Osteocyte (in vitro differentiated cells): ENCODE results near the gene CD52. TPM values are rescaled to one million over a fixed set of nuclear protein-coding genes. Genes with fewer than 3 reads are reported as not detected.
"Not testable (repeated sequence)": the region's sequence is repeated elsewhere in the genome, so short reads cannot be mapped to it uniquely, and the experiment has no call there.

ENCODE experiments used
- DNase-seq: peaks from one replicate; pipeline ENCODE4 v3.0.0; 2021; ENCODE audit warnings: mixed read lengths; ENCODE audit not compliant: unreplicated experiment; ENCODE audit errors: extremely low spot score
- H3K27ac Mint-ChIP-seq: one replicate; pipeline ENCODE4 v1.8.0; 2021; ENCODE audit warnings: mild to moderate bottlenecking, mixed read lengths; ENCODE audit not compliant: unreplicated experiment
- H3K27me3 Mint-ChIP-seq: one replicate; pipeline ENCODE4 v1.8.0; 2021; ENCODE audit warnings: mixed read lengths; ENCODE audit not compliant: unreplicated experiment
- H3K36me3 Mint-ChIP-seq: one replicate; pipeline ENCODE4 v1.8.0; 2021; ENCODE audit warnings: mixed read lengths; ENCODE audit not compliant: unreplicated experiment
- H3K4me1 Mint-ChIP-seq: one replicate; pipeline ENCODE4 v1.8.0; 2021; ENCODE audit warnings: mixed read lengths; ENCODE audit not compliant: unreplicated experiment
- H3K4me3 Mint-ChIP-seq: one replicate; pipeline ENCODE4 v1.8.0; 2021; ENCODE audit warnings: mild to moderate bottlenecking, moderate library complexity, mixed read lengths; ENCODE audit not compliant: unreplicated experiment
- H3K9me3 Mint-ChIP-seq: one replicate; pipeline ENCODE4 v1.8.0; 2021; ENCODE audit warnings: mixed read lengths; ENCODE audit not compliant: unreplicated experiment
- total RNA-seq: library from RNA; stranded (reverse); gene quantifications from 2 replicates; pipeline ENCODE4 v1.2.1, GENCODE V29; 2021
- TF ChIP-seq, protein P1 (sequence below): fragments of 200-600 bp; sonication (generic); IDR thresholded peaks from 2 replicates; pipeline ENCODE4 v1.5.0; 2021; ENCODE audit warnings: antibody characterized with exemption, mild to moderate bottlenecking, moderate library complexity

The CD52 gene
- total RNA-seq, 1 donor from 2014 or later = not detected

DNA sequence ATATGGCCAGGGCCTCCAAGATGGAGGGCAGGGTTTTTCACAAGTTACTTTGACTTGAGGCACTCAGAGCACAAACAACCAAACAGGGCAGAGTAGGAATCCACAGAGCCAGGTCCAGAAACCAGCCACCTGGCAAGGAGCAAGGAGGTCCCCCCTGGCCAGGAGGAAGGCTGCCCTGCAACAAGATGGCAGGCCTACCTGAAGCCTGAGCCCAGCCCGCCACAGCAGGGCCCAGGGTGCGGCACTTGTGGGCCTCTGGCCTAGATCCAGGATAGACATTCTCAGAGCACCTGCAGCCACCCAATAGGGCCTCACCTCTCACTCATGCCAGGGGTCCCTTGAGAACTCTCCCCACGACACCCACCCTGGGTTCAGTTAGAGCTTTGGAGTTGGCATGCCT lies 26.3 kb upstream of the CD52 start:
- TF ChIP-seq, protein P1, sequence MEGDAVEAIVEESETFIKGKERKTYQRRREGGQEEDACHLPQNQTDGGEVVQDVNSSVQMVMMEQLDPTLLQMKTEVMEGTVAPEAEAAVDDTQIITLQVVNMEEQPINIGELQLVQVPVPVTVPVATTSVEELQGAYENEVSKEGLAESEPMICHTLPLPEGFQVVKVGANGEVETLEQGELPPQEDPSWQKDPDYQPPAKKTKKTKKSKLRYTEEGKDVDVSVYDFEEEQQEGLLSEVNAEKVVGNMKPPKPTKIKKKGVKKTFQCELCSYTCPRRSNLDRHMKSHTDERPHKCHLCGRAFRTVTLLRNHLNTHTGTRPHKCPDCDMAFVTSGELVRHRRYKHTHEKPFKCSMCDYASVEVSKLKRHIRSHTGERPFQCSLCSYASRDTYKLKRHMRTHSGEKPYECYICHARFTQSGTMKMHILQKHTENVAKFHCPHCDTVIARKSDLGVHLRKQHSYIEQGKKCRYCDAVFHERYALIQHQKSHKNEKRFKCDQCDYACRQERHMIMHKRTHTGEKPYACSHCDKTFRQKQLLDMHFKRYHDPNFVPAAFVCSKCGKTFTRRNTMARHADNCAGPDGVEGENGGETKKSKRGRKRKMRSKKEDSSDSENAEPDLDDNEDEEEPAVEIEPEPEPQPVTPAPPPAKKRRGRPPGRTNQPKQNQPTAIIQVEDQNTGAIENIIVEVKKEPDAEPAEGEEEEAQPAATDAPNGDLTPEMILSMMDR = no peak
- Mint-ChIP-seq H3K36me3 (no peaks in the 10 kb centered on the region), H3K27me3 (no peaks in the 10 kb centered on the region), H3K4me3 (no peak overlapping the region), H3K9me3 (no peaks in the 10 kb centered on the region), H3K27ac (no peak overlapping the region), H3K4me1 (peaks cover 9% of the 10 kb centered on the region)
- DNase-seq = no peak

- Mint-ChIP-seq H3K27ac (no peak overlapping the region), H3K27me3 (no peaks in the 10 kb centered on the region), H3K9me3 (no peaks in the 10 kb centered on the region), H3K4me1 (peaks cover 8% of the 10 kb centered on the region), H3K4me3 (no peak overlapping the region), H3K36me3 (no peaks in the 10 kb centered on the region)
- TF ChIP-seq, protein P1 = no peak
- no peak for DNase-seq
Observed at GRCh38 chr1:26291939-26292338, 25.8 kb upstream of the CD52 start.

DNA sequence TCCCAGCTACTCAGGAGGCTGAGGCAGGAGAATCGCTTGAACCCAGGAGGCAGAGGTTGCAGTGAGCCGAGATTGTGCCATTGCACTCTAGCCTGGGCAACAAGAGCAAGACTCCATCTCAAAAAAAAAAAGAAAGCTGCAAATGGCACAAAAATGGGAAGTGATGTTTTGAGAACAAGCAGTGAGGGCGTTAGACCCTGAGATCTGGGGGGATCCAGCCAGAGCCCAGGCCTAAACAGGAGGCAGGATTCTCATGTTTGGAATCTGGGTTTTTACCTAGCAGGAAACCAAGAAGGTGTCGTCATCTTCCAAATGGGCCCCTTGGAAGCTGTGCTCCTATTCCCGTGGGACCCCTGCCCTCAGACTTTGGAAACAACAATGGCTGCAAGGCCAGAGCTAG lies 25.0 kb upstream of the CD52 start:
- not testable (repeated sequence) for DNase-seq, H3K9me3 Mint-ChIP-seq, H3K36me3 Mint-ChIP-seq, H3K27me3 Mint-ChIP-seq, H3K4me1 Mint-ChIP-seq, H3K27ac Mint-ChIP-seq, H3K4me3 Mint-ChIP-seq

DNA sequence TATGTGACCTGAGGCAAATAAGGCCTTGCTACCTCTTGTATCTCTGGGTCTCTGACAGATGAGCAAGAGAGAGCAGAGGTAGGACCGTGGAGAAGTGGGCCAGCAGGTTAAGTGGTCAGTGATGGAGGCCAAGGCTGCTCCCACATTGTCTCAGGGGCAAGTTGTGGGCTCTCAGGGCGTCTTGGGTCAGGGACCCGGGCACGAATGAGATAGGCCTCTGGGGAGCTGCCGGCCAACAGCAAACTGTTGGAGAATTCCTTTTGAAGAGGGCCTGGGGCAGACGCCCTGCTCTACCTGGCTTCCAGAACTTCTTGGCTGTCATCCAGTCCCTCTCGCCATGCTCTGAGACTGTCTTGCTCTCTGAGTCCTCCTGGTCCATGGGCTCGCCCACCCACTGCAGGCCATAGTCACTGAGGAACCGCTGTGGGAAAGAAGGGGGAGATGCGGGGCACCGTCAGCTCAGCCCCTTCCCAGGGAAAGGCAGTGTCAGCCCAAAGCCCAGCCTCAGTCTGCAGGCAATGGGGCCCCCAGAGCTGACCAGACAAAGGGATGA lies 23.8 kb upstream of the CD52 start:
- Mint-ChIP-seq H3K36me3 (no peaks in the 10 kb centered on the region), H3K27me3 (no peaks in the 10 kb centered on the region), H3K4me1 (no peaks in the 10 kb centered on the region), H3K27ac (no peak overlapping the region), H3K9me3 (no peaks in the 10 kb centered on the region), H3K4me3 (no peak overlapping the region)
- no peak for DNase-seq
- TF ChIP-seq, protein P1 = no peak

GRCh38 chr1:26295194-26296138 lies 22.3 kb upstream of the CD52 start:
- Mint-ChIP-seq H3K4me1 (no peaks in the 10 kb centered on the region), H3K4me3 (no peak overlapping the region), H3K27ac (no peak overlapping the region), H3K9me3 (no peaks in the 10 kb centered on the region), H3K36me3 (no peaks in the 10 kb centered on the region), H3K27me3 (no peaks in the 10 kb centered on the region)
- TF ChIP-seq, protein P1 = no peak
- DNase-seq = no peak
